NT2/D1 (cell line): ENCODE data around the gene SLC16A11.

Experiments
- YY1 ChIP-seq: IDR thresholded peaks from 2 replicates; pipeline ENCODE4 v1.6.1; 2011; ENCODE audit not compliant: insufficient read length, insufficient read depth
- ZNF274 ChIP-seq: IDR thresholded peaks from 2 replicates; pipeline ENCODE4 v1.6.1; 2011; ENCODE audit warnings: mild to moderate bottlenecking, low read depth, low read length

DNA sequence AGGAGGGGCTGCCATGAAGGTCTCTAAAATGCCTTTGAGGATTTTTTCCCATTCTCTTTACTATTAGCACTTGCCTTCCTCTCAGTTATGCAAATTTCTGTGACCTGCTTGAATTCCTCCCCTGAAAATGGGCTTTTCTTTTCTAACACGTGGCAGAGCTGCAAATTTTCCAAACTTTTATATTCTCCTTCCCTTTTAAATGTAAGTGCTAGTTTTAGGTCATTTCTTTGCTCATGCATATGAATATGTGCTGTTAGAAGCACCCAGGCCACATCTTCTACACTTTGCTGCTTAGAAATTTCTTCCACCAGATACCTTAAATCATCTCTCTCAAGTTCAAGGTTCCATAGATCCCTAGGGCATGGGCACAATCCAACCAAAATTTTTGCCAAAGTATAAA, 24.4 kb upstream of the SLC16A11 start:
- TF ChIP-seq YY1 (no peak), ZNF274 (no peak)
